ENCODE data around the gene ANKRD30A.

GRCh38 chr10:37125191-37125732 is at the start of gene ANKRD30A:
- TF ChIP-seq CTCF (IDR thresholded peaks at IDR 0.05) (no peak), ZFX (IDR thresholded peaks at IDR 0.05; ENCODE audit: borderline replicate concordance) (no peak)
